NCI-H510A (cell line): Measurements from ENCODE around the gene EHBP1L1.

ENCODE experiments used
- DNase-seq: peaks from one replicate; lab custom pipeline; 2025; lab: John Stamatoyannopoulos, UW

The EHBP1L1 gene

DNA sequence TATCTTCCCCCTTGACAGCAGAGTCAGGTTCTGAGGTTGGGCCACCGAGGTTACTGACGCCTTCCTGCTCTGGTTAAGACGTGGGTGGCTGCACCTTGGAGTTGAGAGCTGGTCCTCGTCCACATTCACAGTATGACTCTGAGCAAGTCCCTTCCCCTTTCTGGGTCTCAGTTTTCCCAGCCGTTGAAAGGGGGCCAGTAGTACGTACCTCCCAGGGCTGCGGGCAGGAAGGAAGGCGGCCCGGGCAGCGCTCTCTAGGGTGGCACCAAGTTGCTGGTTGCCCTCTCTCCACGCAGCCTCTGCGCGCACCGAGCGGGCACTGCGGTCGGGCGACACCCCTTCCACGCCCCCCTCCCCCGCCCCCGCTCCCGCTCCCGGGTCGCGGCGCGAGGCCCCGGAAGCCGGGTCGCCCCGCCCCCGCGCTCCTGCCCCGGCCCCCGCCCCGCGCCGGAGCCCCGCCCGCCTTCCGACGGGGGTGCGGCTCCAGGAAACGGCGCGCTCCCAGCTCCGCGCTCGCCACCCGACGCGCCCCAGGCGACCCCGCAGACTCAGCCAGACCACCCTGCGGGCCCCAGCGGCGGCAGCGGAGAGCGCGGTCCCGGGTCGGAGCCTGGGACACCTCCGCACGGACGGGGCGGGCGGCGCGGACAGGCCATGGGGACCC lies at the start of gene EHBP1L1:
Gene EHBP1L1 (plus strand): TSS at position 486 of the 664 bp plus-strand sequence. CDS start 250 bp downstream, outside the sequence.
- peak; percentile 56 for DNase-seq

DNA sequence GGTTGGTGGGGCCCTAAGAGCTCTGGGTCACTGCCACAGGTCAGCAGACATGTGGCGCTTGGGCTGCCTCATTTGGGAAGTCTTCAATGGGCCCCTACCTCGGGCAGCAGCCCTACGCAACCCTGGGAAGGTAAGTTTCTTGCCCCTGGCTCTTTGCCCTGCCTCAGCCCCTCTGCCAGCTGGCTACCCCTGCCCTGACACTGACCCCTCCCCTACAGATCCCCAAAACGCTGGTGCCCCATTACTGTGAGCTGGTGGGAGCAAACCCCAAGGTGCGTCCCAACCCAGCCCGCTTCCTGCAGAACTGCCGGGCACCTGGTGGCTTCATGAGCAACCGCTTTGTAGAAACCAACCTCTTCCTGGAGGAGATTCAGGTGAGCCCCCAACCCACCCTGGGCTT lies 49.1 kb upstream of the EHBP1L1 start:
- DNase-seq: no peak

DNA sequence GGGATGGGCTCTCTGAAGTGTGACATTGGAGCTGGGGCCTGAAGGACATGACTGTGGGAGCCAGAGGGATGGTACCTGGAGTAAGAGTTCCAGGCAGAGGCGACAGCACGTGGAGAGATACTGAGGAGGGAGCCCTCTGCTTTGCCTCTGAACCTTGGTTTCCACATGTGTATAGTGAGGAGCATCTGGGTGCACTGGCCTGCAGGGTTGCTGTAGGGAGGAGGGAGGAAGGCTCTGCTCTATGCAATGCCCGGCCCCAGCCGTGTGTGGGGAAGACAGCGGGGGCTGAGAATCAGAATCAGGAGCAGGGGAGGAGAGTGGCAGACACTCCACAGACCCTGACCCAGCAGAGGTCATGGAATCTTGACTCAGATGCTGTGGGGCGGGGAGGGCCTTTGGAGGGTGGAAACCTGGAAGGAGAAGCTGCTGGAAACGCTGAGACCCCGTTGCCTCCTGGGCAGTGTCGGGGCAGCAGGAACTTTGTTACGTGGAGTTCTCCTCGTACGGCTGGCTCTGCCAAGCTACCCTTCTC lies 47.0 kb upstream of the EHBP1L1 start:
- no peak for DNase-seq

DNA sequence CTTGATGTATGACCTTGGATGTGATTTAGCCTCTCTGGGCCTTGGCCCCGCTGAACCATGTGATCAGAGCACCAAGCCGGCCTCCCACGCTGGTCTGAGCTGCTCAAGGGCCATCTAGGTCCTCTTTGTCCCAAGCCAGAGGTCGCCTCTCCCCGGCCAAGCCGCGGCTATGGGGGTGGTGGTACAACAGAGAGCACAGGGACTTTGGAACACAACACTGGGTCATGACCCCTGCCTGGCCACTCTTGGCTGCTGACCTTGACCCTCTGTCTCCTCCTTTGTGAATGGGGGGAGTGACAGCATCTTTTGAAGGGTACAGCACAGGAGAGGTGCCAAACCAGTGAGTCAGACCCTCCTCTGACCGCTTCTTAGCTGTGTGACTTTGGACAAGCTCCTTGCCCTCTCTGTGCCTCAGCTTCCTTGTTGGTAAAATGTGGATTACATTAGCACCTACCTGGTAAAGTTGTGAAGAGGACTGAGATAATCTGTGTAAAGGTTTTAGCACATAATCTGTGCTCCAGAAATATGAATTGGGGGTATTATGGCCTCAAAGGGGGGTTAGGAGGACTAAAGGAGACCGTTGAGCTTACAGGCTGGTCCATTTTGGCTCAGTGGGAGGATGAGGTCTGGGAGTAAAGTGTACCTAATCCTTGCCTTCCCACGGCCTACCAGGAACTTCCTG lies 46.2 kb upstream of the EHBP1L1 start:
- no peak for DNase-seq

DNA sequence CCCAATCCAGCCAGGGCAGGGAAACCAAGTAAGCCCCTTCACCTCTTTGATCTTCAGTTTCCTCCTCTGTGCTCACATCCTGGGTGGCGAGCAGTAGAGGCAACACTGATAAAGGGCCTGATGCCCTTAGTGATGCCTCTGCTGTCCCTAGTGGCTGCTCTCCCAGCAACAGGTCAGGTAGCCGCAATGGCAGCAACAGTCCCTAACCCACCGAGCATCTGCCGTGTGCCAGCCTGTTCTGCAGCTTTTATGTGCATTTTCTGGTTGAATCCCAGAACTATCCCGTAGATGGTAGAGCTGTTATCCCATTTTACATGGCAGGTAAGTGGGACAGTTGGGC lies 45.7 kb upstream of the EHBP1L1 start:
- DNase-seq: no peak

DNA sequence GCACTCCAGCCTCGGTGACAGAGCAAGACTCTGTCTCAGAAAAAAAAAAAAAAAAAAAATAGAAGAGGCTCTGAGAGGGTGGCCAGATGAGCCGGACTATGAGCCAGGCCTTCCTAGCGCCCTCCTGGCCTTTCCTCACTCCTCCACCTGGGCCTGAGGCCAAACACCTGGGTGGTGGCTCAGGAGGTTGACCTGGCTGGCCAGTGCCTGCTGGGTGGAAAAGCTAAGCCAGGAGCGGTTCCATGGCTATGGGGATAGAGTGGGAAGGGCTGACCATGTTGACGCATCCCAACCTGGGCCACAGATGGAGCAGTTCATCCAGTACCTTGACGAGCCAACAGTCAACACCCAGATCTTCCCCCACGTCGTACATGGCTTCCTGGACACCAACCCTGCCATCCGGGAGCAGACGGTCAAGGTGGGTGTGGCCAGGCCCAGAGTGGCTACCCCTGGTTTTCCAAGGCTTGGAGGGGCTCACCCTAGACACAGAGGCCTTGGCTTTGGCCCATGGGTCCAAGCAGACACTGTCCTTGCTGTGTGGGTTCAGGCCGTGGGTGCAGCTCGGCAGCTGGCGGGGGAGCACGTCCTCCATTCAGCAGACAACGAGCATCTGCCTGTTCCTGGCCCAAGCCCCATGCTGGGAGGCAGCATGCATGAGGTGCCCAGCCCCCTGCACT lies 43.3 kb upstream of the EHBP1L1 start:
- DNase-seq: no peak

DNA sequence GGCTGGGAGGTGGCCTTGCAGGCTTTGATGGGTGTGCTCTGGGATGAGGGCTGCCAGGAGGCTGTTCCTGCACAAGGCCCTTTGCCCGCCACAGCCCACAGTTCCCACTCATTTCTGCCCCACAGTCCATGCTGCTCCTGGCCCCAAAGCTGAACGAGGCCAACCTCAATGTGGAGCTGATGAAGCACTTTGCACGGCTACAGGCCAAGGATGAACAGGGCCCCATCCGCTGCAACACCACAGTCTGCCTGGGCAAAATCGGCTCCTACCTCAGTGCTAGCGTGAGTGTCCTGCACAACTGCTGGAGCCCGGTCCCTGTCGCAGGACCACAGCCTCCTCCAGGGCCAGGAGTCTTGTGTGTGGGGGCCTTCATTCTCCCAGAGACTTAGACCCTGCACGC lies 40.8 kb upstream of the EHBP1L1 start:
- DNase-seq: no peak

DNA sequence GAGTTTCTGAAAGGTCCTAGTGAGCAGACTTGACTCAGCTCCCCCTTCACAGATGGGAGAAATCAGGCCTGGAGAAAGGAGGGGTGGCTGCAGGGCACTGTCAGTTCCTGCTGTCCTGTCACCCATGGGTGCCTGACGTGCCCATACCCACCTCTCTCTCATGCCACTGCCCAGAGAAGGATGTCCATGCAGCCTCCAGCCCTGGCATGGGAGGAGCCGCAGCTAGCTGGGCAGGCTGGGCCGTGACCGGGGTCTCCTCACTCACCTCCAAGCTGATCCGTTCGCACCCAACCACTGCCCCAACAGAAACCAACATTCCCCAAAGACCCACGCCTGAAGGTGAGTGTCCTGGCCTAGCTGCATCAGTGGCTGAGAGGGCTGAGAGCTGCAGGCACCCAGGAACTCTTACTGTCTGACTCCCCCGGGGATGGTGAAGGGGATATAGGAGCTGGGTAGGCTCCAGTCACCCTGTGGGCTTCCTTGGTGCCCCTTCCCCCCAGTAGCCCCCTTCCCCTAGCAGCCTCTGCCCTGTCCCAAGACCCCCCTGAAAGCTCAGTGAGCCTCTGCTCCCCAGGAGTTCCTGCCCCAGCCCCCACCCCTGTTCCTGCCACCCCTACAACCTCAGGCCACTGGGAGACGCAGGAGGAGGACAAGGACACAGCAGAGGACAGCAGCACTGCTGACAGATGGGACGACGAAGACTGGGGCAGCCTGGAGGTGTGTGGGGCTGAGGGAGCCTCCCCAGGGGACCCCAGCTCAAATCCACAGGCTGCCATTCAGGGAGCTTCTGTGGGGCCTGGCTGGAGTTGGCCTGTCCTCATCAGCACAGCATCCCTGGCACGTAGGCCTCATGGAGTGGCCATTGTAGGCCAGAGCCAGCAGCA lies 39.2 kb upstream of the EHBP1L1 start:
- no peak for DNase-seq

DNA sequence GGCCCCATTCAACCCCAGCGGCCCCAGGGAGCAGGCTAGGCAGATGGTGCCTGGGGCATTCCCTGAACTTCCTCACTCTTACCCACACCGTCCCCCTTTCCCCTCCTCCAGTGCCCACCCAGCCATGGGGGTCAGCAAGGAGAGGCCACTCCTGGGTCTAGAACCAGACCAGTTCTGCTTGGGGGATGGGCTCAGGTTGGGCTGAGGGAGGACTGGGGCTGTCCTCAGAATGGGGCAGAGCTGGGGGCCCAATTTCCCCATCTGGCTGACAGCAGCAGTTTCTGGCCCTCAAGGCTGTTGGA lies 38.6 kb upstream of the EHBP1L1 start:
- no peak for DNase-seq

DNA sequence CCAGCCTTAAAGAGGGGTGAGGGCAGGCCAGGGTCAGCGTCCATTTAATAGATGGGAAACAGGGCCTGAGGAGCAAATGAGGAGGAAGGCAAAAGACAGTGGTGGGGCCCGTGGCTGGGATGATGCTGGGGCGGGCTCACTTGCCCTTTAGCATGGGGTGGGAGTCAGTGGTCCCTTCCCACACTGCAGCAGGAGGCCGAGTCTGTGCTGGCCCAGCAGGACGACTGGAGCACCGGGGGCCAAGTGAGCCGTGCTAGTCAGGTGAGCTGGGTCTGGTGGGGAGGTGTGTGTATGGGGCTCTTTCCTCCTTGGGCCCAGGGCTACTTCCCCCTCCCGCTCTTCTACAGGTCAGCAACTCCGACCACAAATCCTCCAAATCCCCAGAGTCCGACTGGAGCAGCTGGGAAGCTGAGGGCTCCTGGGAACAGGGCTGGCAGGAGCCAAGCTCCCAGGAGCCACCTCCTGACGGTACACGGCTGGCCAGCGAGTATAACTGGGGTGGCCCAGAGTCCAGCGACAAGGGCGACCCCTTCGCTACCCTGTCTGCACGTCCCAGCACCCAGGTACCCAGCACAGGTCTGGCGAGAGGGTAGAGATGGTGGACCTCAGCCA lies 38.1 kb upstream of the EHBP1L1 start:
- DNase-seq: no peak

DNA sequence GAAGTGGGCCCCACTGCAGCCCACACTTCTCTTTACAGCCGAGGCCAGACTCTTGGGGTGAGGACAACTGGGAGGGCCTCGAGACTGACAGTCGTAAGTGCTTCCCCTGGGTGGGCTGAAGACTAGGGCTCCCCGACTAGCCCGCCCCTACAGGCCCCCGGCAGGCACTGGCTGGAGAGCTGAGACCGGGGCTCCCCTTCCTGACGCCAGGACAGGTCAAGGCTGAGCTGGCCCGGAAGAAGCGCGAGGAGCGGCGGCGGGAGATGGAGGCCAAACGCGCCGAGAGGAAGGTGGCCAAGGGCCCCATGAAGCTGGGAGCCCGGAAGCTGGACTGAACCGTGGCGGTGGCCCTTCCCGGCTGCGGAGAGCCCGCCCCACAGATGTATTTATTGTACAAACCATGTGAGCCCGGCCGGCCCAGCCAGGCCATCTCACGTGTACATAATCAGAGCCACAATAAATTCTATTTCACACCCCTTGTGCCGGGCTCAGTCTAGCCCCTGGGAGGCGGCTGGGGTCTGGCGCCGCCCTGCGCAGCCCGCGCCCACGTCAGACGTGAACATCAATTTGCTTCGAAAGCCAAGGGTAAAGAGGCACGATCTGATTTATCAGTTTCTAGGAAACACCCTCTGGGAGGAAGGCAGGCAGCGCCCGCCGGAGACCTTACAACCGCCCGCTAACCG lies 37.5 kb upstream of the EHBP1L1 start:
- DNase-seq: no peak

DNA sequence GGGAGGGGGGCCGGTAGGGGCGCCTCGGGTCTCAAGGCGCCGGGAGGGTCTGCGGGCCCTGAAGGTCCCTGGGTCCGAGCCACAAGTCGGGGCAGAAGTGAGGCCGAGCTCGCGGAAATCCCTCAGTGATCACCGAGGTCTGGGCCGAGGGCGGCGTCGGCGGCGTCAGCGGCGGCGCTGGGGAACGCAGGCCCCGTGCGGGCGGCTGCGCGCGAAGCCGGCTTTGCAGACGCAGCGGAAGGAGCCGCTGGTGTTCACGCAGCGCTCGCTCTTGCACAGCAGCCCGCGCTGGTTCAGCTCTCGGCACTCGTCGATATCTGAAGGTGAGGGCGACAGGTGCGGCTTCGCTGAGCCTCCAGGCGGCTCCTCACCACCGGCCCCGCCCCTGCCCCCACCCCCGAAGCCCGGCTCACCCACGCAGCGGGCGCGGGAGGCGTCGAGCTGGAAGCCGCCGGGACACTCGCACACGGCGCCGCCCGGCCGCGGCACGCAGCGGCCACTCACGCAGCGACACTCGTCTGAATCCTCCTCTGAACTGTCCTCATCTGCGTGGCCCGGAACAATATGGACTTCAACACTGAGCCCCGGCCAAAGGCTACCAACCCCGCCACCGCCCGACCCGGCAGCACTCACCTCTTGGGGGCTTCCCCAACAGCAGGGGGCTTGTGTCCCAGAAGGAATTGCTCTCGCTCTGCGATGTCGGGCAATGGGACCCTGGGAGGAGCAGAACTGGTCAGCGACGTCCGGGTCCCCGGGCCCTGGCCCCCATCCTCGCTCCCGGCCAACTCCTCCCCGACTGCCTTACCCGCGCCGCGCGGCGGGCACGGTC lies 36.7 kb upstream of the EHBP1L1 start:
- no peak for DNase-seq

DNA sequence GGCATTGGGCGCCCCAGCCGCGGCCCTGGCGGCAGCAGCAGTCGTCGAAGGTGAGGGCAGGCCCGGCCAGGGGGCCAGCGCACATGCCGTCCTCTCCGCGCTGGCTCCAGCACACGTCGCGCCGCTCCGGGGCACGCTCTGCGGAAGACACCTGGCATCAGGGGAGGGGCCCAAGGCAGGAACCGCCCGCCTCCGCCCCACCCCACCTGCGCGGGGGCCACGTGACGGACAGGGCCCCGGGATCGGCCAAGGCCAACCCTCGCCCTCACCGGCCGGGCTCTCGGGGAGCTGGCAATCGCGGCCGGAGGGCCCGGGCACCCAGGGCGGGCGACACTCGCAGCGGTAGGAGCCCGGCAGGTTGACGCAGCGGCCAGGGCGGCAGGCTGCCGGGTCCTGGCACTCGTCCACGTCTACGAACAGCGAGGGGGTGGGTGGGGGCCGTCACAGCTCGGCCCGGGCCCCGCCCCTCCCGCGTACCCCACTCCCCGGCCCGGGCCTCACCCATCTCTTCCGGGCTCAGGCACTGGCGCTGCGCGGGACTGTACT lies 36.0 kb upstream of the EHBP1L1 start:
- DNase-seq: no peak

DNA sequence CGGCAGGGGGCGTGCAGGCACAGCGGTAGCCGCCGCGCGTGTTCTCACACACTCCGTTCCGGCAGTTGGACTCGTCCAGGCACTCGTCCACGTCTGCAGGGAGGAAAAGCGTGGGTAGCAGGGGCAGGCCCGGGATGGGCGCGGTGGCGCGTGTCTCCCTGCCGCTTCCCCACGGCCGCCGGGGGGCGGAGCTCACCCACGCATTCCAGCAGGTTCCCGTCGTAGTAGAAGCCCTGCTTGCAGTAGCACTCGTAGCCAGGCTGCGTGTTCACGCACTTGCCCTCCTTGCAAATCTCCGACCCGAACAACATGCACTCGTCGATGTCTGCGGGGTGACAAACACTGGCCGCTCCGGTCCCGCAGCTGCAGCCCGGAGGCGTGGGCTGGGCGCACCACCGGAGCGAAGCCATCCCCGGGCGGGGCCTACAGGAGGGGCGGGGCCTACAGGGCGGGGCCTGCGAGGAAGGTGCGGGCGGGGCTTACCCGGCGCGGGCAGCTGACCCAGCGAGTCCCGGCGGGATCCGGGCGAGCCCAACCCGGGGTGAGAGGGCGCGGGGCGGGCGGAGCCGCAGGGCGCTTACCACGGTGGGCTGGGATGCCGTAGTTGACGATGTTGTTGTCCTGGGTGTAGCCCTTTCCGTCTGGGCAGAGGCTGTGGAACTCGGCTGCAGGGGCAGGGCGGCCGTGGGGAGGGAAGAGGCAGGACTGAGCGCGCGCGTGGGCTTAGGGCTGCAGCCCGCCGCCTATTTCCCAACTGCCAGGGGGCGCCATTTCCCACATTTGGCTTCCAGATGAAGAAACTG lies 35.4 kb upstream of the EHBP1L1 start:
- no peak for DNase-seq

DNA sequence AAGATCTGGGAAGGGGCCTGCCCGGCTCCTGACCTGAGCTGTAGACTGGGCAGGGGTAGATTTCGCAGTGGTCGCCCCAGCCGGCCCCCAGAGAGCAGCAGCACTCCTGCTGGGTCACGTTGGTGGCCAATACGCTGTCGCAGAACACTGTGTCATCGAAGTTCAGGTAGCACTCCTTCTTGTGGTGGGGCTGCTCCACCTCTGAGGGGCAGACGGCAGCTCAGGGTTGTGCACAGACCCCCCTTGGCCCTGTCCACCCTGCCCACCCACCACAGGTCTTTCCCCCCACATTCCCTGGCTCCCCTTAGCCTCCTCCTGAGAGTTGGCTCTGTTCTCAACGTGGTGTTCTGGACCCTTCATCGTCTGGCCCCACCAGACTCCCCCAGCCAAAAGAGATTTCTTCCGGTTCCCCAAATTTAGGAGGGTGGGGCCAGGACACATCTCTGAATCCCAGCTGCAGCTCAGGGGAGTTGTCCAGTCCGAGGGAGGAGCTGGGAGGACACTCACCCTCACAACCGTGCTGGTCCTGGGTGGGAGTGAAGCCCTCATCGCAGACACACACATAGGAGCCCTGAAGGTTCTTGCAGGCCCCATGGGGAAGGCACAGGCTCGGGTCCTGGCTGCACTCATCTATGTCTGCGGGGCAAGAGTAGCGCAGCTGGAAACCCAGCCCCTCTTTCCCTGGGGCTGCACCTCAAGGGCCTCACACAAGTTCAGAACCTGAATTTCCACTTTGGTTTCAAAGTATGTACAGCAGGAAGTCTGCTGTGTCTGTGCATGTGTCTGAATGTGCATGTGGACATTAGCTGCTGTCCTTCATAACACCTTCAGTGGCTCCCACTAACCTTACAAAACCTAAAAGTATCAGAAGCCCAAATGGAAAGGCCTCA lies 34.5 kb upstream of the EHBP1L1 start:
- peak; percentile 56 for DNase-seq

DNA sequence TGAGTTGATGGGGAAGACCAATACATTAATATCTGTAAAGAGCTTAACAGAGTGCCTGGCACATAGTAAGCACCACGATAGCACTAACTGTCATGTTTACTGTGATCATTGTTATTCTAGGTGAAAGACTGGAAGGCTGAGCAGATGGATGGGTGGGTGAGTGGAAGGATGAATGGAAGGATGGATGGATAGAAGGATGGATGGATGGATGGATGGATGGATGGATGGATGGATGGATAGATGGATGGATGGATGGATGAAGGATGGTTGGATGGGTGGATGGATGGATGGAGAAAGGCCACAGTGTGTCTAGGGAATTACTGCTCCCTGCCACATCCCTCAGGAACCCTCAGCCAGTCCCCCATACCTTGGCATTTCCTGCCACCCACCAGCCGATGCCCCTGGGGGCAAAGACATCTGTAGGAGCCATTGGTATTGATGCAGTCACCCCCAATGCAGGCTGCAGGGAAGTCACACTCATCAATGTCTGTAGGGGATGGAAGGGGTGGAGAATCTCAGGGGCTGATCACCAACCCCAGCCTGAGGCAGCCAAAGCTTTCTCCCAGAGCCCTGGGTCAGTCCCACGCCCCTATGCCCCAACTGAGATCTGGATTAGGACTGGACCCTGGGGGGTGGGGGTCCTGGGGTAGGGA lies 33.0 kb upstream of the EHBP1L1 start:
- no peak for DNase-seq

DNA sequence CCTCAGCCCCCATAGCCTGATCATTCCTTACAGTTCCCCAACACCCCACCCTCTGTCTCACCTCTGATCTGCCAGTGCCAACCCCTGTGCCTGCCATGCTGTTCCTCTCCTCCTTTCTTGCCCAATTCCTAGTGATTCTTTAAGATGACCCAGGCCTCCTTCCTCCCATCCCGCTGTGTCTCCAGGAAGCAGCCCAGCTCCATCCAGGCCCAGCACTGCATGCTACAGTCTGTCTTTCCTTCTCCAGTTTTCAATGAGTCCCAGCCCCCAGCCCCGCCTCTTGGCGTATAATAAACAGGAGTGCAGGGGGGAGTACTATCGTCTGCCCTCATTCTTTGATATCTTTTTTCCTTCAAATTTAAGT lies 30.0 kb upstream of the EHBP1L1 start:
- DNase-seq: no peak
